Fibroblast of the aortic adventitia (primary cell): ENCODE measurements around the gene OSTF1. TPM values are rescaled to one million over a fixed set of nuclear protein-coding genes. Genes with fewer than 3 reads are reported as not detected.

Source experiments
- DNase-seq: peaks from one replicate; pipeline ENCODE4 v3.0.0-alpha.2; 2010; ENCODE audit warnings: low read depth
- H3K4me3 ChIP-seq: 2 replicates; pipeline ENCODE4 v1.5.1; 2011; ENCODE audit warnings: low read depth, mild to moderate bottlenecking, control low read depth, low read length, moderate library complexity
- CTCF ChIP-seq: IDR thresholded peaks from 2 replicates; pipeline ENCODE4 v1.5.1; 2011; ENCODE audit warnings: mild to moderate bottlenecking, low read length, control low read depth, inconsistent platforms; ENCODE audit not compliant: insufficient read depth
- total RNA-seq: library from RNA; depleted of rRNA; stranded (reverse); fragments of >200 nt; gene quantifications from 2 replicates; pipeline ENCODE4 v1.2.3, GENCODE V29; 2012; ENCODE audit warnings: low replicate concordance

Gene OSTF1
- total RNA-seq, 1 donor, result 27.7 TPM

- DNase-seq, result no peak
- no peak for TF ChIP-seq CTCF
- H3K4me3 ChIP-seq, result no peak overlapping the region
These were observed 37.0 kb upstream of the OSTF1 start for GRCh38 chr9:75051285-75051684.

DNA sequence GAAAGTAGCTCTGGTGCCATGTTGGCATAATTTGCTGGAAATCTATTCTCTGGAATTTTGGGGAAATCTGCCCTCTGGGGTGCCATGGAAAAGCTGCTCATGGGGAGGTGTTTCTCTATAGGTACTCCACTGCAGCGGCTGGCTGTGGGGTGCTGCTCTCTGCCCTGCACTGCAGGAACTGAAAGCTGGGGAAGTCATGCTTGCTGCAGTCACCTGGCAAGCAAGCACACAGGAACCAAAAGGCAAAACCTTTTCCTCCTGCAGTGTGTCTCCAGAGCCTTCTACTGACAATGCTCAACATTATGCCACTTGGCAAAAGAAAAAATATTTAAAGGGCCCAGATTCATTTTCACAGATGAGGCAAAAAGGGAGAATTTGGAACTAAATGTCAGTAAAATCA, 34.4 kb upstream of the OSTF1 start:
- no peak for TF ChIP-seq CTCF
- no peak for DNase-seq
- H3K4me3 ChIP-seq, result no peak overlapping the region

GRCh38 chr9:75054368-75055001, 33.8 kb upstream of the OSTF1 start:
- no peak for TF ChIP-seq CTCF
- H3K4me3 ChIP-seq, result no peak overlapping the region
- peak; percentile 44 for DNase-seq

GRCh38 chr9:75061169-75061568, 27.1 kb upstream of the OSTF1 start:
- H3K4me3 ChIP-seq, result no peak overlapping the region
- TF ChIP-seq CTCF, result no peak
- DNase-seq, result no peak

DNA sequence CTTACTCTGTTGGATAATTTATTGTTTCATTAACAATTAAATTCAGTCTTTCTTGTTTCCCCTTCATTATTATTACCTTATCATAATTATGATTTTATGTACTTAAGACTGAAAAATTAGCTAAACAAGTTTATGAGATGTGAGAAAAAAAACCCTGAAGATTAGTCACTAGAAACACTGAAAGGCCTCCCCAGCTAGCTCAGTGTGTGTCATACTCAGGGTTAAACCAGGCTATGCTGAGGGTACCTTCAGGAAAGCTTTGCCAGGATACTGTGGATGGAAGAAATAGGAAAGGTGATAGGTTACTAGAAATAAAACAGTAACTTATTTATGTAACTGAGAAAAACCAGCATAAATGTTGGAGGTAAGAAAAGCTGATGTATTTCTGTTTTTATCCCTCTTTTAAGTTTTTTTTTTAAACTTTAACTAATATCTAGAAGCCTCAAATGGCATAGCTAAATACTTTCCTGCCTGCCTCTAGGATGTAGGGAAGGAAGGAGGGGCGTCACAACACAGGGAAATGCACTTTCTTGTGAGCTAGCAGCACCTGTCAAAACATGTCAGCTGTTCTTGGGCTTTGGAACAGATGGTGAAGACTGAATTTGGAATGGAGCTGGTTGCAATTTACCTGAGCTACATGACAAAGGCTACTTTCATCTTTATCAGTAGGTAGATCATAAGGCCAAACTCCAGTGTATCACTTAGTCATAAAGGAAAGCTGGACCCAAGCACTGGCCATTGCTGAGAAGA, 24.6 kb upstream of the OSTF1 start:
- H3K4me3 ChIP-seq, result no peak overlapping the region
- DNase-seq, result no peak
- no peak for TF ChIP-seq CTCF

DNA sequence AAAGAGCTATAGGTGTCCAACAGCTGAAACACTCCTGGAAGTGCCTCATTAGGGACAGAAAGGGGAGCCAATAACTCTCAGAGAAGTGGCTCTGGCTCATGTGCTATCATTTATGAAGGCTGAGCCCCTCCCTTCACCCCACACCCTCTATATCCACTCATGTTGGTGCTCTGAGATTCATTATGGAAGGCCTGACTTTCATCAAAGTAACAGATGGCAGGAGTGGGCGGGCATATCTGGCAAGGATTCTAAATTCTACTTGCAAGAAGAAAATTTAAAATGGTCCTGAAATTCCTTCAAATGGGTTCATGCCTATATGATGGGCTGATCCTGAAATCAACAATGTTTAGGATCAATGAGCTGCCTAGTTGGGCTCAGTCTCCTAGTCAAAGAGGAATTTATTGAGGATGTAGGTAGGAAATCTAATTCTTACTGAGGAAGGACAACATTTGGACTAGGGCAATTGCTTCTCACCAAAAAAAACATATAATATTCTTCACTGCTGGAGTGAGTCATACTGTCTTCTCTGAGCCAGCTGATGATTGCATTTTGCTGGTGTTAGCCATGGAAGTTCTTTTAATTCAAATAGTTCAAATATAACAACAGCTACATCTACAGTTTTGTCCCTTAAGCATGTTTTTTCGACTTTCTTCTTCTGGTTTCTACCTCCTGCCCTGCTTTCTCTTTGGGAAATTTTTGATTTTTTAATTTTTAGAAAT, 23.8 kb upstream of the OSTF1 start:
- H3K4me3 ChIP-seq, result no peak overlapping the region
- no peak for TF ChIP-seq CTCF
- peak; percentile 79 for DNase-seq
